ENCODE data around the gene NMRK2. TPM values are rescaled to one million over a fixed set of nuclear protein-coding genes. Genes with fewer than 3 reads are reported as not detected.

Gene NMRK2
- total RNA-seq, 1 donor from 2014 or later: 0.73 TPM

DNA sequence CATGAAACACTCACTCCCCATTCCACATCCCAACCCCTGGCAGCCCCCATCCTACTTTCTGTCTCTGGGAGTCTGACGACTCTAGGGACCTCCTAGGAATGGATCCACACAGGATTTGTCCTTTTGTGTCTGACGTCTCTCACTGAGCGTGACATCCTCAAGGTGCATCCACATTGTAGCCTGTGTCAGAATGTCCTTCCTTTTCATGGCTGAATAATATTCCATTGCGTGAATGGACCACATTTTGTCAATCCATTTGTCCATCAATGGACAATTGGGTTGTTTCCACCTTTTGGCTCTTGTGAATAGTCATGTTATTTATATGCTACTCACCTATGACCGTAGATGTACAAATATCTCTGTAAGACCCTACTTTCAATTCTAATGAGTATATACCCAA, 16.8 kb upstream of the NMRK2 start:
- Mint-ChIP-seq H3K27me3 (ENCODE audit: low read depth, unreplicated experiment) (no peaks in the 10 kb centered on the region), H3K9me3 (ENCODE audit: unreplicated experiment) (peaks cover 4% of the 10 kb centered on the region), H3K27ac (ENCODE audit: unreplicated experiment) (no peak overlapping the region), H3K4me1 (ENCODE audit: low read depth, unreplicated experiment) (no peaks in the 10 kb centered on the region), H3K4me3 (ENCODE audit: unreplicated experiment) (no peak overlapping the region), H3K36me3 (ENCODE audit: low read depth, unreplicated experiment) (peaks cover 6% of the 10 kb centered on the region)
- Histone ChIP-seq H4K20me1 (ENCODE audit: insufficient read depth, low read length) (no peaks in the 10 kb centered on the region), H3K79me2 (ENCODE audit: insufficient read depth, low read length) (no peaks in the 10 kb centered on the region), H3K4me1 (ENCODE audit: insufficient read depth, low read length) (no peaks in the 10 kb centered on the region), H3K9me3 (ENCODE audit: insufficient read depth, low read depth, low read length) (peaks cover 5% of the 10 kb centered on the region), H3K27me3 (ENCODE audit: insufficient read depth, low read length) (no peaks in the 10 kb centered on the region), H2AFZ (ENCODE audit: low read depth, low read length) (no peak overlapping the region), H3K27ac (ENCODE audit: low read depth, low read length) (no peak overlapping the region), H3K4me2 (ENCODE audit: low read length) (no peak overlapping the region), H3K4me3 (ENCODE audit: insufficient read depth, low read depth, low read length) (no peak overlapping the region), H3K9ac (ENCODE audit: low read length) (no peak overlapping the region), H3K36me3 (ENCODE audit: insufficient read depth, low read length) (no peaks in the 10 kb centered on the region)
- no peak for TF ChIP-seq EZH2 (IDR thresholded peaks at IDR 0.05; ENCODE audit: insufficient read depth, low read length)
- no peak for TF ChIP-seq CTCF (IDR thresholded peaks at IDR 0.05; ENCODE audit: insufficient read depth, low read depth, low read length)
- FAIRE-seq: no peak
- DNase-seq (ENCODE audit: low read depth): no peak

DNA sequence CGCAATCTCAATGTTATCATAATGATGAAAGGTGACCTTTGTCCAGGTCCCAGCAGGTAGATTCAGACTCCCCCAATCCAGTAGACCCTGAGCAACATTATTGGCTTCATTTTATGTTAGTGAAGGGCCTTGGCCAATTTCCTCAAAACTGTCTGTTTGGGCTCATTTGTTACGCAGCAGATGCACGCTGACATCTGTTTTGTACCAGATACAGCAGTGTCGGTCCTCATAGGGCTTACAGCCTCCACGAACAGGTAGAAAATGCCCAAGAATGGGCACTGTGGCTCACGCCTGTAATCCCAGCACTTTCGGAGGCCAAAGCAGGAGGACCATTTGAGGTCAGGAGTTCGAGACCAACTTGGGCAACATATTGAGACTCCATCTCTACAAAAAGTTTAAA, 13.1 kb upstream of the NMRK2 start:
- Histone ChIP-seq H3K4me3 (ENCODE audit: insufficient read depth, low read depth, low read length) (no peak overlapping the region), H3K79me2 (ENCODE audit: insufficient read depth, low read length) (no peaks in the 10 kb centered on the region), H3K9ac (ENCODE audit: low read length) (no peak overlapping the region), H3K27me3 (ENCODE audit: insufficient read depth, low read length) (no peaks in the 10 kb centered on the region), H2AFZ (ENCODE audit: low read depth, low read length) (no peak overlapping the region), H3K36me3 (ENCODE audit: insufficient read depth, low read length) (no peaks in the 10 kb centered on the region), H4K20me1 (ENCODE audit: insufficient read depth, low read length) (no peaks in the 10 kb centered on the region), H3K4me2 (ENCODE audit: low read length) (no peak overlapping the region), H3K4me1 (ENCODE audit: insufficient read depth, low read length) (no peaks in the 10 kb centered on the region), H3K9me3 (ENCODE audit: insufficient read depth, low read depth, low read length) (peaks cover 9% of the 10 kb centered on the region), H3K27ac (ENCODE audit: low read depth, low read length) (no peak overlapping the region)
- Mint-ChIP-seq H3K36me3 (ENCODE audit: low read depth, unreplicated experiment) (peaks cover 9% of the 10 kb centered on the region), H3K4me3 (ENCODE audit: unreplicated experiment) (no peak overlapping the region), H3K27ac (ENCODE audit: unreplicated experiment) (no peak overlapping the region), H3K27me3 (ENCODE audit: low read depth, unreplicated experiment) (no peaks in the 10 kb centered on the region), H3K9me3 (ENCODE audit: unreplicated experiment) (peaks cover 14% of the 10 kb centered on the region), H3K4me1 (ENCODE audit: low read depth, unreplicated experiment) (no peaks in the 10 kb centered on the region)
- TF ChIP-seq CTCF (IDR thresholded peaks at IDR 0.05; ENCODE audit: insufficient read depth, low read depth, low read length) (no peak), EZH2 (IDR thresholded peaks at IDR 0.05; ENCODE audit: insufficient read depth, low read length) (no peak)
- DNase-seq (ENCODE audit: low read depth) (no peak), FAIRE-seq (no peak)

DNA sequence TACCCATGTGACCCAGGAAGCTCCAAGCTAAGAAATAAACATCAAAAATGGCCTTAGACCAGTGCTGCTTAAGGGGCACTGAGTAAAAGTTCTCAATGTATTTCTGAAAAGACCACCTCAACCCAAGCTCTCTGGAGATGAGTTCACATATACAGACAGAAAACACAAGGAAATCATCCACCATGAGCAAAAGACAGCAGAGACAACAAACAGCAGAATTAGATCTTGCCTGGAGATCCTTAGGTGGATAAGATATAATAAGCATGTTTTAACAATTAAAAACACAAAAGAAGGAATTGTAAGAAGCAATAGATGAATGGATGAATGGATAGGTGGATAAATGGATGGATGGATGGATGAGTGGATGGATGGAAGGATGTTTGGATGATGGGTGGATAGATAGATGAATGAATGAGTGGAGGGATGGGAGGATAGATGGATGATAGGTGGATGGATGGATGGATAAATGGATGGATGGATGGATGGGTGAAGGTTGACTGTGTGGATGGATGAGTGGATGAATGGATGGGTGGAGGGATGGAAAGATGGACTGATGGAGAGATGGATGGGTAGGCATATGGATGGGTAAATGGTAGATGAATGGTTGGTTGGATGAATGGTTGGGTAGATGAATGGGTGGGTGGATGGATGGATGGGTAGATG, 9.6 kb upstream of the NMRK2 start:
- Mint-ChIP-seq H3K9me3 (ENCODE audit: unreplicated experiment) (peaks cover 14% of the 10 kb centered on the region), H3K36me3 (ENCODE audit: low read depth, unreplicated experiment) (peaks cover 10% of the 10 kb centered on the region), H3K27ac (ENCODE audit: unreplicated experiment) (no peak overlapping the region), H3K4me1 (ENCODE audit: low read depth, unreplicated experiment) (no peaks in the 10 kb centered on the region), H3K27me3 (ENCODE audit: low read depth, unreplicated experiment) (peaks cover 5% of the 10 kb centered on the region), H3K4me3 (ENCODE audit: unreplicated experiment) (no peak overlapping the region)
- TF ChIP-seq CTCF (IDR thresholded peaks at IDR 0.05; ENCODE audit: insufficient read depth, low read depth, low read length) (no peak), EZH2 (IDR thresholded peaks at IDR 0.05; ENCODE audit: insufficient read depth, low read length) (no peak)
- FAIRE-seq (no peak), DNase-seq (ENCODE audit: low read depth) (no peak)
- no peak overlapping the region for H3K4me3 ChIP-seq (ENCODE audit: insufficient read depth, low read depth, low read length)
- H3K9ac ChIP-seq (ENCODE audit: low read length): no peak overlapping the region
- no peak overlapping the region for H2AFZ ChIP-seq (ENCODE audit: low read depth, low read length)
- H4K20me1 ChIP-seq (ENCODE audit: insufficient read depth, low read length): no peaks in the 10 kb centered on the region
- no peak overlapping the region for H3K27ac ChIP-seq (ENCODE audit: low read depth, low read length)
- no peaks in the 10 kb centered on the region for H3K27me3 ChIP-seq (ENCODE audit: insufficient read depth, low read length)
- H3K79me2 ChIP-seq (ENCODE audit: insufficient read depth, low read length): no peaks in the 10 kb centered on the region
- H3K4me2 ChIP-seq (ENCODE audit: low read length): no peak overlapping the region
- no peaks in the 10 kb centered on the region for H3K4me1 ChIP-seq (ENCODE audit: insufficient read depth, low read length)
- no peaks in the 10 kb centered on the region for H3K36me3 ChIP-seq (ENCODE audit: insufficient read depth, low read length)
- peaks cover 9% of the 10 kb centered on the region for H3K9me3 ChIP-seq (ENCODE audit: insufficient read depth, low read depth, low read length)

Measured in astrocyte (in vitro differentiated cells and primary cell).